Uterus (tissue), 4 donors: ENCODE measurements around the gene THSD4. TPM values are rescaled to one million over a fixed set of nuclear protein-coding genes. Genes with fewer than 3 reads are reported as not detected.
A peak's percentile ranks its signal among the peaks of the same experiment; 100 is the strongest.

Experiments
- DNase-seq, 2 donors: peaks; one replicate each; pipeline ENCODE4 v3.0.0-alpha.2; 2019 to 2020
- H3K27ac ChIP-seq, 2 donors: fragments of 200-600 bp; sonication (generic); 1 replicate in 1 of 2; 2 replicates in 1 of 2; pipeline ENCODE4 v1.5.1; 2016 to 2018
- H3K27me3 ChIP-seq, 2 donors: fragments of 200-600 bp; sonication (generic); one replicate each; pipeline ENCODE4 v1.5.1; 2018 to 2019; ENCODE audit warnings: control low read depth in 1 of 2
- H3K36me3 ChIP-seq, 2 donors: fragments of 200-600 bp; sonication (generic); one replicate each; pipeline ENCODE4 v1.5.1; 2019; ENCODE audit warnings: control low read depth in 1 of 2
- H3K4me1 ChIP-seq, 2 donors: fragments of 200-600 bp; sonication (generic); one replicate each; pipeline ENCODE4 v1.5.1; 2018 to 2019; ENCODE audit warnings: control low read depth in 1 of 2
- H3K4me3 ChIP-seq, 2 donors: fragments of 200-600 bp; sonication (generic); 1 replicate in 1 of 2; 2 replicates in 1 of 2; pipeline ENCODE4 v1.5.1; 2018 to 2019; ENCODE audit warnings: mild to moderate bottlenecking in 1 of 2
- H3K9me3 ChIP-seq, 2 donors: fragments of 200-600 bp; sonication (generic); one replicate each; pipeline ENCODE4 v1.5.1; 2019; ENCODE audit warnings: control low read depth in 1 of 2
- CTCF ChIP-seq, 4 experiments: fragments of 200-600 bp in 2 of 4; fragments of 450-650 bp in 2 of 4; sonication (generic) in 2 of 4; IDR thresholded peaks; one replicate each; pipeline ENCODE4 v1.5.1; 2016 to 2019; ENCODE audit warnings: antibody characterized with exemption in 4 of 4, mild to moderate bottlenecking in 2 of 4, moderate library complexity in 1 of 4
- POLR2A ChIP-seq, 2 donors: fragments of 450-650 bp; IDR thresholded peaks; one replicate each; pipeline ENCODE4 v1.6.1; 2016; ENCODE audit warnings: antibody characterized with exemption in 2 of 2, mild to moderate bottlenecking in 1 of 2, moderate library complexity in 1 of 2
- intact Hi-C: fragments of 100-400 bp; cut with DNase I; formaldehyde crosslinking; loops from one replicate; pipeline ENCODE4 v1.15.1; 2023; ENCODE audit warnings: low total_unique reads
- total RNA-seq, 4 donors: library from RNA; depleted of rRNA in 3 of 4; stranded (reverse); fragments of >200 nt in 3 of 4; gene quantifications; one replicate each; pipeline versions ENCODE4 v1.1.0 to v1.2.4, GENCODE V29; 2014 to 2023
- donor health status: DM: yes; HTN: yes; CAD: no.

The THSD4 gene
- total RNA-seq, 4 donors from 2014 or later = 7.1 to 144 (median 35.4) TPM

- H3K27me3 ChIP-seq = no peaks in the 10 kb centered on the region
- no peaks in the 10 kb centered on the region for H3K9me3 ChIP-seq
- no peak for DNase-seq
- no peak overlapping the region for H3K4me3 ChIP-seq
- H3K36me3 ChIP-seq = no peaks in the 10 kb centered on the region
- H3K27ac ChIP-seq = peak overlapping the region; percentile 67 to 80
- peaks cover 15% of the 10 kb centered on the region in 2 donors for H3K4me1 ChIP-seq
- intact Hi-C loops = no loop called here
- TF ChIP-seq CTCF (IDR thresholded peaks at IDR 0.05) = no peak
- no peak for TF ChIP-seq POLR2A (IDR thresholded peaks at IDR 0.05)
Observed at GRCh38 chr15:71679223-71679792, 564.0 kb downstream of the THSD4 start.

DNA sequence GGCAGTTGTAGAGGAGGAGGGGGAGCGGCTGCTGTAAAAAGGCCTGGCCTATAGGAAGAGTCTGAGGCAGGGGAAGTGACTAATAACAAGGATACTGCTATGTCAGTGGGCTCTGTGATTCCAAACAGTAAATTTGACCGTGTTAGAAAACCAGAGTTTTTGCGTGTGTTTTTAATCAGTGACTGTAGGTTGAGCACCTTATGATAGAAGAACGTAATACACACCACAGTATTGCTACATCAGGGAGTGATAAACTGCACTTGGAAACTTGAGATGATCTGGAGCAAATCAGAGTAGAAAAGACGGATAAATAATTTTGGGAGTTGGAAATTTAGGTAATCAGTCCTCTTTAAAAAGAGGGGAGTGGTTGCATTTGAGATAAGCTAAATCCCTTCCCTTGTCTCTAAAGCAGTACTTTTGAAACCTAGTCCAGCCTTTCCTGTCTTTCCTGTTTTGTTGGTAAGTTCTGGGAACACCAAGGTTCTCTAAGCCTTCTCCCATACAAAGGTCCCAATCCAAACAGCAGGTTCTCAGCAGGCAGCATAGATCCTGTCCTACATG lies 564.6 kb downstream of the THSD4 start:
- TF ChIP-seq POLR2A (IDR thresholded peaks at IDR 0.05) (peak in 1 of 2 donors; percentile 16), CTCF (IDR thresholded peaks at IDR 0.05) (no peak)
- Histone ChIP-seq H3K36me3 (no peaks in the 10 kb centered on the region), H3K27me3 (no peaks in the 10 kb centered on the region), H3K27ac (peak overlapping the region; percentile 67 to 80), H3K4me1 (peaks cover 15% of the 10 kb centered on the region in 2 donors), H3K9me3 (no peaks in the 10 kb centered on the region), H3K4me3 (no peak overlapping the region)
- peak; percentile 33 to 51 for DNase-seq
- intact Hi-C loops = no loop called here

DNA sequence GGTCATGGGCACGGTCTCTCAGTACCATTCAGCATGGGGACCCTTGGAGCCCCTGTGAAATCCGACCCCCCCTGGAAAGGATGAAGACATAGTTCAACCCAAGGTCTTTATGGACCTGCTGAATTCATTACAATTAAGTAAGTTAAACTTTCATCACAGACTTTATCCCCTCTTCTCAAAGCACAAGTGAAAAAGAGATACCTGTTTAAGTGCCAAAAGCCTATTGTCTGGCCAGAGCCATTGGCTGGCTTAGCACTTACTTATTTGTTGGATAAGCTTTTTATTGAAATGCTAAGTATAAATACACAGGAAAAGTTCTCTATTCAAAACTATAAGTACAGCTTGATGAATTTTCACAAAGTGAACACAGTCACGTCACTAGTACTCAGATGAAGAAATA lies 566.7 kb downstream of the THSD4 start:
- intact Hi-C loops = no loop called here
- DNase-seq = no peak
- Histone ChIP-seq H3K27me3 (no peaks in the 10 kb centered on the region), H3K4me1 (peaks cover 13 to 15% of the 10 kb centered on the region in 2 donors), H3K4me3 (no peak overlapping the region), H3K27ac (peak overlapping the region in 1 of 2 donors; percentile 8), H3K9me3 (no peaks in the 10 kb centered on the region), H3K36me3 (no peaks in the 10 kb centered on the region)
- TF ChIP-seq CTCF (IDR thresholded peaks at IDR 0.05) = no peak
- no peak for TF ChIP-seq POLR2A (IDR thresholded peaks at IDR 0.05)

DNA sequence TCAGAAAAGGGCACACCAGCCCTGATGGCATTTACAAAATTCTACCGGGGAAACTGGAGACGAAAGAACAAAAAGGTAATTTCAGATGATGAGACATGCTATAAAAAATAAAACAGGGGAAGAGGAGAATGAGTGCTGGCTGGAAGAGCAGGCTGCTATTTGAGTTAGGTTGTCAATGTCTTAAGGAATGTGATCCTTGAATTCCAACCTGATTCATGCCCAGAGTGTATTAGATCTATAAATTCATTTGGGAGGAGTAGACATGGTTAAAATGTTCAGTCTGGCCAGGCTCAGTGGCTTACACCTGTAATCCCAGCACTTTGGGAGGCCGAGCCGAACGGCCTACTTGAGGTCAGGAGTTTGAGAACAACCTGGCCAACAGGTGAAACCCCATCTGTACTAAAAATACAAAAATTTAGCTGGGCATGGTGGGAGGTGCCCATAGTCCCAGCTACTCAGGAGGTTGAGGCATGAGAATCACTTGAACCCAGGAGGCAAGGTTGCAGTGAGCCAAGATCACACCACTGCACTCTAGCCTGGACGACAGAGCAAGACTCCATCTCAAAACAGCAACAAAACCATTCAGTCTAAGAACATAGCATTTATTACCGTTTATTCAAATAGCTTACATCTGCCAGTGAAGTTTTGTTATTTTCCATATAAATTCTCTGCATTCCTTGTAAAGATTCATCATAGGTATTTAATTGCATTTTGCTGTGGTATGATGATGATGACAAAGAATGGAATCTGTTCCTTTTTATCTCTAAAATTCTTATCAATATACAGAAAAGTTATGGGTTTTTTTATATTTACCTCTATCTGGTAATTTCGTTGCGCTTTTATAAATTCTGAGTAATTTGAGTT lies 568.4 kb downstream of the THSD4 start:
- no peak overlapping the region for H3K4me3 ChIP-seq
- no peak for TF ChIP-seq CTCF (IDR thresholded peaks at IDR 0.05)
- no peak for TF ChIP-seq POLR2A (IDR thresholded peaks at IDR 0.05)

More for the DNA sequence above, 568.4 kb downstream of the THSD4 start:
- Histone ChIP-seq H3K9me3 (no peaks in the 10 kb centered on the region), H3K36me3 (no peaks in the 10 kb centered on the region), H3K27me3 (no peaks in the 10 kb centered on the region), H3K4me1 (peaks cover 4 to 15% of the 10 kb centered on the region in 2 donors), H3K27ac (no peak overlapping the region)
- no peak for DNase-seq
- intact Hi-C loops = no loop called here
